ENCODE measurements around the gene SRI. TPM values are rescaled to one million over a fixed set of nuclear protein-coding genes. Genes with fewer than 3 reads are reported as not detected.
"Not testable (repeated sequence)": the region's sequence is repeated elsewhere in the genome, so short reads cannot be mapped to it uniquely, and the experiment has no call there.

Gene SRI
- total RNA-seq, 1 donor from 2014 or later, result 16.7 TPM

GRCh38 chr7:88262562-88262961 lies 42.7 kb upstream of the SRI start:
- Histone ChIP-seq H3K9me3 (no peaks in the 10 kb centered on the region), H3K36me3 (no peaks in the 10 kb centered on the region), H3K4me3 (no peak overlapping the region), H3K27me3 (no peaks in the 10 kb centered on the region), H3K4me1 (no peaks in the 10 kb centered on the region), H3K27ac (no peak overlapping the region)
- no peak for DNase-seq (ENCODE audit: low spot score in 2 of 2)
- TF ChIP-seq, protein P1, sequence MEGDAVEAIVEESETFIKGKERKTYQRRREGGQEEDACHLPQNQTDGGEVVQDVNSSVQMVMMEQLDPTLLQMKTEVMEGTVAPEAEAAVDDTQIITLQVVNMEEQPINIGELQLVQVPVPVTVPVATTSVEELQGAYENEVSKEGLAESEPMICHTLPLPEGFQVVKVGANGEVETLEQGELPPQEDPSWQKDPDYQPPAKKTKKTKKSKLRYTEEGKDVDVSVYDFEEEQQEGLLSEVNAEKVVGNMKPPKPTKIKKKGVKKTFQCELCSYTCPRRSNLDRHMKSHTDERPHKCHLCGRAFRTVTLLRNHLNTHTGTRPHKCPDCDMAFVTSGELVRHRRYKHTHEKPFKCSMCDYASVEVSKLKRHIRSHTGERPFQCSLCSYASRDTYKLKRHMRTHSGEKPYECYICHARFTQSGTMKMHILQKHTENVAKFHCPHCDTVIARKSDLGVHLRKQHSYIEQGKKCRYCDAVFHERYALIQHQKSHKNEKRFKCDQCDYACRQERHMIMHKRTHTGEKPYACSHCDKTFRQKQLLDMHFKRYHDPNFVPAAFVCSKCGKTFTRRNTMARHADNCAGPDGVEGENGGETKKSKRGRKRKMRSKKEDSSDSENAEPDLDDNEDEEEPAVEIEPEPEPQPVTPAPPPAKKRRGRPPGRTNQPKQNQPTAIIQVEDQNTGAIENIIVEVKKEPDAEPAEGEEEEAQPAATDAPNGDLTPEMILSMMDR (IDR thresholded peaks at IDR 0.05), result no peak
- intact Hi-C loops (cut with DNase I), result no loop called here

- no peak for DNase-seq (ENCODE audit: low spot score in 2 of 2)
- Histone ChIP-seq H3K4me3 (no peak overlapping the region), H3K27me3 (no peaks in the 10 kb centered on the region), H3K4me1 (no peaks in the 10 kb centered on the region), H3K9me3 (no peaks in the 10 kb centered on the region), H3K27ac (no peak overlapping the region), H3K36me3 (no peaks in the 10 kb centered on the region)
- intact Hi-C loops (cut with DNase I), result no loop called here
- TF ChIP-seq, protein P1 (IDR thresholded peaks at IDR 0.05), result no peak
These were observed 40.9 kb upstream of the SRI start for GRCh38 chr7:88260719-88261118.

DNA sequence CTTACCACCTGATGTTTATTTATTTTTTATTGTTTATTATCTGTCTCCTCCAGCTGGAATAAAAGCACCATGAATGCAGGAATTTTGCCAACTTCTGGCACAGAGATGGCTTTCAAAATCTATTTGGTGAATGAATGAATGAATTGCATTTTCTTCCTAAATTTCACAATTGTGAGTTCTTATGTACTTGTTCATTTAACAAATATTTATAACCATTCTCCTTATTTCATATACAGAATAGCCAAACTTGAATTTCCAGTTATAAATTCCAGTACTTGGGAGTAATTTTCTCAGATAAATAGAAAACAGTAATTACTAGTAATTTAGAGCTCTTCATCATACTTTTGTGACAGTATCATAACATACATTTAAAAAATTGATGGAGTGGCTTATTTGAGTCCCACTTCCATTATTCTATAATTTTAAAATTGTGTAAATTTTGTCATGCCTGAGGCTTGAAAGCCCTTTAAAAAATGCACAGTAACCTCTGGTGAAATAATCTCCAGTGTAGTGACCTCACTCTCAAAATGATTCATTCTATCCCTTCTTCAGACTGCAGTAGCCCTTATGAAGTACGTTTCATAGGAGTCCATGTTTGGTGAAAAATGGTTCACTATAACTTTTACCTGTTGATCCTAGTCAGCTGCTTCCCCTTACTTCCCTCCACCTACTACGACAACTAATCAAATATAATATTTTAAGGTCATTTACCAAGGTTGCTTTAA lies 40.0 kb upstream of the SRI start:
- intact Hi-C loops (cut with DNase I), result no loop called here
- Histone ChIP-seq H3K36me3 (no peaks in the 10 kb centered on the region), H3K27ac (no peak overlapping the region), H3K4me1 (no peaks in the 10 kb centered on the region), H3K4me3 (no peak overlapping the region), H3K27me3 (no peaks in the 10 kb centered on the region), H3K9me3 (no peaks in the 10 kb centered on the region)
- no peak for DNase-seq (ENCODE audit: low spot score in 2 of 2)
- TF ChIP-seq, protein P1 (IDR thresholded peaks at IDR 0.05), result no peak

- H3K4me3 ChIP-seq; H3K27ac ChIP-seq; intact Hi-C loops (cut with DNase I); H3K27me3 ChIP-seq; H3K4me1 ChIP-seq; DNase-seq (ENCODE audit: low spot score in 2 of 2); H3K36me3 ChIP-seq: not testable (repeated sequence)
- peaks cover 0 to 15% of the 10 kb centered on the region in 2 donors for H3K9me3 ChIP-seq
These were observed 38.5 kb upstream of the SRI start for GRCh38 chr7:88258296-88258695.

DNA sequence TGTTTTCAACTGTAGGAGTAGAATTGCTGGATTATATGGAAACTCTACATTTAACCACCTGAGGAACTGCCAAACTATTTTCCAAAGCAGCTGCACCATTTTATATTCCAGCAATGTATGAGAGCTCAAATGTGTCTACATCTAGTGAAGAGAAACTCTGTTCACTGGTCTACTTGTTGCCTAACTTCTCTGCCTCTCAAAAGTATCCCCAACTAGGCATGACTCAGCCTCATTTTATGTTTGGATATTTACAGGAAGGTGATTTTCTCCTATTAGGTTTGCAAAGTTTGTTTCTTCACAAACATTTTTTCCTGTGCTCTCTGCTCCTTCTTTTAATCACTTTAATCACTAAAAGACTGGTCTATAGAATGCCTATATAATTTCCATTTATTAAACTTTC lies 37.1 kb upstream of the SRI start:
- no peaks in the 10 kb centered on the region for H3K27me3 ChIP-seq
- TF ChIP-seq, protein P1 (IDR thresholded peaks at IDR 0.05), result no peak
- no peaks in the 10 kb centered on the region for H3K4me1 ChIP-seq
- intact Hi-C loops (cut with DNase I), result no loop called here
- DNase-seq (ENCODE audit: low spot score in 2 of 2), result no peak
- H3K4me3 ChIP-seq, result no peak overlapping the region
- H3K9me3 ChIP-seq, result peaks cover 0 to 25% of the 10 kb centered on the region in 2 donors
- no peaks in the 10 kb centered on the region for H3K36me3 ChIP-seq
- H3K27ac ChIP-seq, result no peak overlapping the region

GRCh38 chr7:88254721-88255424 lies 35.0 kb upstream of the SRI start:
- Histone ChIP-seq H3K36me3 (no peaks in the 10 kb centered on the region), H3K27me3 (no peaks in the 10 kb centered on the region), H3K27ac (no peak overlapping the region), H3K4me1 (no peaks in the 10 kb centered on the region), H3K9me3 (peaks cover 0 to 25% of the 10 kb centered on the region in 2 donors), H3K4me3 (no peak overlapping the region)
- DNase-seq (ENCODE audit: low spot score in 2 of 2), result no peak
- intact Hi-C loops (cut with DNase I), result no loop called here
- TF ChIP-seq, protein P1 (IDR thresholded peaks at IDR 0.05), result no peak

All from ascending aorta (tissue), 2 donors.